SKM-1 (cell line): ENCODE data around the gene TNNI3.

Experiments used
- DNase-seq: peaks from one replicate; lab custom pipeline; 2025; ENCODE audit not compliant: unreplicated experiment; lab: John Stamatoyannopoulos, UW

TNNI3 gene

DNA sequence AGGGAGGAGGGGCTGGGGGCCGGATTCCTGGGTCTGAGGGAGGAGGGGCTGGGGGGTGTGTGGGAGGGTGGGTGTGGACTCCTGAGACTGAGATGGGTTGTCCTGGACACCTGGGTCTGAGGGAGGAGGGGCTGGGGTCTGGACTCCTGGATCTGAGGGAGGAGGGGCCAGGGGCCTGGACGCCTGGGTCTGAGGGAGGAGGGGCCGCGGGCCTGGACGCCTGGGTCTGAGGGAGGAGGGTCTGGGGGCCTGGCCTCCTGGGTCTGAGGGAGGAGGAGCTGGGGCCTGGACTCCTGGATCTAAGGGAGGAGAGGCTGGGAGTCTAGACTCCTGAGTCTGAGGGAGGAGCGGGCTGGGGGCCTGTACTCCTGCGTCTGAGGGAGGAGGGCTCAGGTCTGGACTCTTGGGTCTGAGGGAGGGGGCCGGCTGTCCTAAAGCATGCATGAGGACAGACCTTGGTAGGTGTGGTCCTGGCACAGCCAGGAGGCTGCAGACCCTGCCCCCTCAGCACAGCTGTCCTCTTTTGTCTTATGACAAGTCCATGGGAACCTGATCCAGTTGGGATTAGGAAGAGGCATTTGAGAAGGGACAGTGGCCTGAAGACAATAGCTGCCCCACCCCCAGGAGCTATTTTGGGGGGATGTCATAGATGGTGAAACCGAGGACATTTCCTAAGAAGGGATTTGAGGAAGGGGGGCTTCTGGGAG is 9.8 kb downstream of the TNNI3 start:
- DNase-seq, result no peak

DNA sequence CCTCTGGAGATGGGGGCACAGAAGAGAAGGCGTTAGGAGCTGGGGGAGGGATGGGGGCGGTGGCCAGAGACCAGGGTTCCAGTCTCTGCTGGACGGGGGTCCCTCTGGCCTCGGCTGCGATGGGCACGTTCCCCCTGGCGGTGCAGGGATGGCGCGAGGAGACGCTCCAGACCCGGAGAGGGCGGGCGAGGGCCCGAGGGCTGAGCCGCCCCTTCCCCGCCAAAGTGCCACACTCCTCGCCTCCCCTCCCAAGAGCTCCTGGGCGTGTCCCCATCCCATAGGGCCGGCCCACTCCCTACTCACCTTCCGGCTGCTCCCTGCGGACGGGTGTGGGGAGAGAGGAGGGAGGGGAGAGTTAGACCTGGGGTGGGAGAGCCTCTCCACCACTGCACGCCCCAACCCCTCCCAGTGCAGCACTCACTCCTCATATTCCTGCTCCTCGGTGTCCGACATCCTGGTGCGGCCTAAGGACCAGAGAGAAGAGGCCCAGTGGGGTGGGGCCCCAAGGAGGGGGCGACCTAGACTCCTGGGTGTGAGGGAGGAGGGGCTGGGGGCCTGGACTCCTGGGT is 10.7 kb downstream of the TNNI3 start:
- no peak for DNase-seq

DNA sequence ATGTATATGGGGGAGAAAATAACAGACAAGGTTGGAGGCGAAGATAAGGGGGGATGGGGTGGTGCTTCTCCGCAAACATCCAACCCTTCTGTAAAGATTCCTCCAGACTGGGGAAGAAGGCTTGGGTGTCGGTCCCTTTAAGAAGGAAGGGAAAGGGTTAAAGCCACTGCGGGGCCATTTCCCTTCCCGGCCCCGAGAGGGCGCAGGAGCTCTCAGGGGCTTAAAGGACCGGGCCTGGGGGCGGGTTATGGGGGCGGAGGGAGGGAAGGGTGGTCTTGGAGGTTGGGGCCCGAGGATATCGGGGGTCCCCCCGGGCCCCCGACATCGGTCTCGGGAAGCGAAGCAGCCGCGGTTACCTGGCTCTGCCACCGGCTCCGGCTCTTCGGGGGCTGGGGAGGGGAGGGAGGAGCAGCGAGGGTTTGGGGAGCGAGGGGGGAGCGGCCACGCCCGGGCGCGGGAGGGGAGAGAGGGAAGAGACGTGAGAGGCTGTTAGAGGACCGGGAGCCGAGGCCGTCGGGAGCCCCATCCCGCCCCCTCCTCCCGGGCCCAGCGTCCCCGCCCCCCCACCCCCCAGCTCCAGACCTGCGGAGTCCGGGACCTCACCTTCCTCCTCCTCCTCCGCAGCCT is 11.3 kb downstream of the TNNI3 start:
- DNase-seq, result peak; percentile 7

DNA sequence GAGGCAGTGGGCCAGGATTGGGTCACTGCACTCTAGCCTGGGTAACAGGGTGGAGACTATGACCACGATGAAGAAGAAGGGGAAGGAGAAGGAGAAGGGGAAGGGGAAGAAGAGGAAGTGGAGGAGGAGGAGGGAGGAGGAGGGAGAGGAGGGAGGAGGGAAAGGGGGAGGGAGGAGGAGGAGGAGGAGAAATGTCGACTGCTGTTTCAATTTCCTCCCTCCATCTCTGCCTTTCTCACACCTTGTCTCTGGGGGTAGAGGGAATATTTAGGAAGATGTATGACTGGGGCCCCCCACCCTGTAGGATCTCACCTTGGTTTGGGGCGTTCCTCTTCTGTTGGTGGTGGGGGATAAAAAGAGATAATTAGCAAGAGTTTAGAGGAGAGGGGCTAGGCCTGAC is 12.3 kb downstream of the TNNI3 start:
- DNase-seq, result peak; percentile 38

DNA sequence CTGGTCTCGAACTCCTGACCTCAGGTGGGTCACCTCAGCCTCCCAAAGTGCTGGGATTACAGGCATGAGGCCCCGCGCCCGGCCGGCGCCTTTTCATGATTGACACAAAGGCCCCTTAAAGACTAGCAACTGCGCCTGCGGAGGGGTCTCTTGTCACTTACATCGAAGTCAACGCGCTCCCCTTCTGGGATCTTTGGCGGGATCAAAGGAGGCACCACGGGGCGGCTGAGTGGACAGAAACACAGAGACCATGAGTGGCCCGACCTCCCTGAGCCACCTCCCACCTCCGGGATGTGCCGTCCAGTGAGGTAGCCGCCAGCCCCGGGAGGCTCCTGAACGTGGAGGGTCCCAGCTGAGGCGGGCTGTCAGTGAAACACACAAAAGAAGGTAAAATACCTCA is 15.8 kb downstream of the TNNI3 start:
- no peak for DNase-seq

DNA sequence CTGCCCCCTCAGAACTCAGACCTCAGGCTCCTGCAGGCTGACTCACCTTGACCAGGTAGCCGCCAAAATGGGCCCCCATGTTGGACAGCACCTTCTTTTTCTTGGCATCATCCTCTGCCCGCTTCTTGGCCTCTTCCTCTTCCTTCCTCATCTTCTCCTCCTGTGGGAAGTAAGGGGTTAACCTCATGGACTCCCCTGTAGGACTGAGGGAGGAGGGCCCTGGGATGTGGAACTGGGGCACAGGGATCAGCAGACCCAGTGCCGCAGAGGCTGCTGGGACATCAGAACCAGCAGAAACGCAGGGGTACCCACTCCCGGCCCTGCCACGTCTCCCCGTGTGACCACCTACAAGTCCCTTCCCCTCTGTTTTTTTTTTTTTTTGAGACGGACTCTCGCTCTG is 19.6 kb downstream of the TNNI3 start:
- no peak for DNase-seq

DNA sequence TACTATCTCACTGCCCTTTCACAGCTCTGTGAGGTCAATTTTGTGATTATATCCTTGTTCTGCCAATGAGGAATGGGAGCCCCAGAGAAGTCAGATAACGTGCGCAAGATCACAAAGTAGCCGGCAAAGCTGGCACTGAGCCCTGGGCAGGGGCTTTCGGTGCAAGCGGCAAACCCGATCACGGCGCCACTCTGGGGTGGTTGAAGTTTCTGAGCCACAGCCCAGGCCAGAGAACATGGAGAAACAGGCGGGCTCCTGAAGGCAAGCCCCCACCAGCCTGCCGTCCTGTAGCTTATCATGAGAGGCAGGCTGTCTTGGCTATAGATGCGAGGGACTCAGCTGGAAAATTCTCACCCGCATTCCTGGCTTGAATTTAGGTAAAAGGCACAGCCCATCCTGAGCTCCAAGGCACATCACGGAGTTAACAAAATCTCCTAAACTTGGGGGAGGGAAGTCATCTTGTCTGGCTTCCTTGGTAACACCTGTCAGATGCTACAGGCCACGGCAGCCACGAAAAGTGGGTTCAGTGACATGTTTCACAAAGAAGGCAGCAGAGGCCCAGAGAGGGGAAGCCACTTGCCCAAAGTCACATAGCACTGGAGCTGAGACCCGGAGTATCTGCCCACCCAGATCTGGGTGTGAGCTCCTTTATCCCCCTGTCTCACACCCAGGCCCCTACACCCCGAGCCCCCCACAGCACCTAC is 21.0 kb downstream of the TNNI3 start:
- no peak for DNase-seq

DNA sequence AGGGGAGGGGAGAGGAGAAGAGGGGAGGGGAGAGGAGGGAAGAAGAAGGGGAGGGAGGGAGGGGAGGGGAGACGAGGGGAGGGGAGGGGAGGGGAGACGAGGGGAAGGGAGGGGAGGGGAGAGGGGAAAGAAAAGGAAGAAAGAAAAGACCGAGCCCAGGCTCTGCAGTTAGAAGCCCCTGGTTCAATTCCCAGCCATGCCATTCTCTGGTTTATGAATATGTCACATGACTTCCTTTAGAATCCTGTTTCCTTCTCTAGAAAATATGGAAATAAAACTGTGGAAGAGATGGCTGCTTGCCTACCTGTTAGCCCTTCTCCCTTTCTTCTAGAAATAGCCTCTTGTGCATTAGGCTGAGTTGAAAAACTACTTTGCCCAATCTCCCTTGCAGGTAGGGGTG is 22.8 kb downstream of the TNNI3 start:
- no peak for DNase-seq

DNA sequence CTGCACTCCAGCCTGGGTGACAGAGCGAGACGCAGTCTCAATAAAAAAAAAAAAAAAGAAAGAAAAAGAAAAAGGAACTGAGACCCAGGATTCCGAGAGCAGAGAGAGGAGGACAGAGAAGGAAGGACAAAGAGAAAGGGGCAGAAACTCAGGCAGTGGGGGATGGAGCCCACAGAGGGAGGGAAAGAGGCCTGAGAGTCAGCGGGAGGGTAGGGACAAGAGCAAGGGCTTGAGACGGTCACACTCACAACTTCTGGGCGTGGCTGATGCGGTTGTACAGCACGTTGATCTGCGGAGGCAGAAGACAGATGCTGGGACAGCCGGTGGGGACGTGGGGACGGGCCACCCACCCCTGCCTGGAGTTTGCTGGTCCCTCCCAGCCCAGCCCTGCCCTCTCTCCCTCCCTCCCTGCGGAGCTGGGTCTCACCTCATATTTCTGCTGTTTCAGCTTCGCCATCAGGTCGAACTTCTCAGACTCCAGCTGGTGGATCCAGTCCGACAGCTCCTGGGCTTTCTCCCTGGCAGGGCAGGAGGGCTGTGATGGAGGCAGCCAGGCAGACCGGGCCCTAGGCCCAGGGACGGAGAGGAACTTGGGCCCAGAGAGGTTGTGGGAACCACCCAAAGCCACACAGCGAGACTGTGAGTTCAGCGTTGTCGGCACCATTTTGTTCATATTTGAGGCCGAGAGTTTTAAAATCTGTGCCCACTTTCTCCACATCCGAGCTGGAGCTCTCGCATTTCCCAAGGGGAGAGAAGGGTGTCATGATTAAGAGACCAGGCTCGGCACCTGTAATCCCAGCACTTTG is 23.7 kb downstream of the TNNI3 start:
- DNase-seq, result no peak

DNA sequence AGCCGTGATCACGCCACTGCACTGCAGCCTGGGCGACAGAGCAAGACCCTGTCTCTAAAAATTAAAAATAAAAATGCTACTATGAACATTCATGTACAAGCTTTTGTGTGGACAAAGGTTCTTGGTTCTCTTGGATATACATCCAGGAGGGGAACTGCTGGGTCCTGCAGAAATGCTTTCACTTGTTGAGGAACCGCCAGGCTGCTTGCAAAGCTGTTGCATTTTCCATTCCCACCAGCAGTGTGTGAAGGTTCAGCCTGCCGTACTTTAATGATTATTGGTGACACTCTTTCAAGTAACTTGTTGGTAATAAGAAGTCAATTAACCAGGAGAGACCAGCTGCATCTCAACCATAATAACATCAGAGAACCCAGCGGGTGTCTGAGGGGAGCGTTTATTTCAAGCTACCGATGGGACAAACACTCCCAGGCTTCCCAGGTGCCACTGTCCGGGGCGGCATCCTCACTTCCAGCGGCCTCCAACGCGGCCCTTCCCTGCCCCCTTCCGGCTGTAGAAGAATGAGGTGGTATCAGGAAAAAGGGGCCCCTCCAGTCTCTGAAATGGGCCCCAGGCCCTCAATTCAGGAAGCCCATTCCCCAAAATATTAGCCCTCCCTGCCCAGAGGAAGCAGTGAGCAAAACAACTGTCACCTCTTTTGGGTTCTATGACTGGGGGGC is 24.9 kb downstream of the TNNI3 start:
- DNase-seq, result no peak

DNA sequence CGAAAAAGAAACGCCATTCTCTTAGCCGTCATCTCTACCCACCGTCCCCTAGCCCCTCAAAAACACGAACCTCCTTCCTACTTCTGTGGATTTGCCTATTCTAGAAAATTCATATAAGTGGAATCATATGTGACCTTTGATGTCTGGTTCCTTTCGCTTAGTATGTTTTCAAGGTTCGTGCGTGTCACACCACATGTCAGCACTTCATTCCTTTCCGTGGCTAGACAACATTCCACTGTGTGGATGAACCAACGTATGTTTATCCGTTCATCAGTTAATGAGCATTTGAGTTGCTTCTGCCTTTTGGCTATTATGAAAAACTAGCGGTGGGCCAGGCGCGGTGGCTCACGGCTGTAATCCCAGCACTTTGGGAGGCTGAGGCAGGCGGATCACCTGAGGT is 26.1 kb downstream of the TNNI3 start:
- DNase-seq, result no peak

DNA sequence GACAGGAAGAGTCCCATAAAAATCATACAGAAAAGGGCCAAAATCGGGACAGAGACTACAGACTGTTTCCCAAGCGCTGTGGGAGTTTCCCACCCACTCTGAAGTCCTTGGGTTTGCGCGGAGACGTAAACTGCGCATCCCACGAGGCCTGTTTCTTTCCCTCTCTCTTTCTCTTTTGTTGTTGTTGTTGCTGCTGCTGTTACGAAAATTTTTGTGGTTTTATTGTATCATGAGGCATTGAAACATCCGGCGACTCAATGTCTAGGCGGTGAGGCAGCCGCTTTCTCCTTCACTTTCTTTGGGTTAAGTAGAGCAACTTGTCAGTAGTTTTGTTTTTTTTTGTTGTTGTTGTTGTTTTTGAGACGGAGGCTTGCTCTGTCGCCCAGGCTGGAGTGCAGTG is 38.5 kb downstream of the TNNI3 start:
- no peak for DNase-seq

DNA sequence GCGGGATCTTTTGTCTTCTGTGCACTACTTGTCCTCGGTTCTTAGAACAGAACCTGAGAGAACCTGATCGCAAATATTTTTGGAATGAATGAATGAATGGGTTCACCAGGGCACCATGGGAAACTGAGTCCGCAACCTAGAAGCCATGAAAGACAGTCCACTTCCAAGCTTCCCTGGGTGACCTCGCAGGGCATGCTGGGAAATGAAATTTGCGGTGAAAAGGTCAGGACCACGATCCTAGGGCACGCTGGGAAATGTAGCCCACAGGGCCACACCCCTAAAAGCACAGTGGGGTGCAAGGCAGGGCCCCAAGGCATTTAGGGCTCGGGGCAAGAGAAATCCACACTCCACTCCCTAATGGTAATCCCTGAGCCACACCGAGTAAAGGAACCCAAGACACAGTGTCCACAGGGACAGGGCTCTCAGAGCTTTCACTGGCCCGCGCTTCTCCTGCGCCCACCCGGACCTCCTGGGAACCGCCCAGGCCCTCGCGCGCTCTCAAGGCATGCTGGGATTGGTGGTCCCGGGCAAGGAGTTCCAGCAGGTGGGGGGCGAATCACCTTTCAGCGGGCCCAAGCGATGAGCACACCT is 39.0 kb downstream of the TNNI3 start:
- no peak for DNase-seq

DNA sequence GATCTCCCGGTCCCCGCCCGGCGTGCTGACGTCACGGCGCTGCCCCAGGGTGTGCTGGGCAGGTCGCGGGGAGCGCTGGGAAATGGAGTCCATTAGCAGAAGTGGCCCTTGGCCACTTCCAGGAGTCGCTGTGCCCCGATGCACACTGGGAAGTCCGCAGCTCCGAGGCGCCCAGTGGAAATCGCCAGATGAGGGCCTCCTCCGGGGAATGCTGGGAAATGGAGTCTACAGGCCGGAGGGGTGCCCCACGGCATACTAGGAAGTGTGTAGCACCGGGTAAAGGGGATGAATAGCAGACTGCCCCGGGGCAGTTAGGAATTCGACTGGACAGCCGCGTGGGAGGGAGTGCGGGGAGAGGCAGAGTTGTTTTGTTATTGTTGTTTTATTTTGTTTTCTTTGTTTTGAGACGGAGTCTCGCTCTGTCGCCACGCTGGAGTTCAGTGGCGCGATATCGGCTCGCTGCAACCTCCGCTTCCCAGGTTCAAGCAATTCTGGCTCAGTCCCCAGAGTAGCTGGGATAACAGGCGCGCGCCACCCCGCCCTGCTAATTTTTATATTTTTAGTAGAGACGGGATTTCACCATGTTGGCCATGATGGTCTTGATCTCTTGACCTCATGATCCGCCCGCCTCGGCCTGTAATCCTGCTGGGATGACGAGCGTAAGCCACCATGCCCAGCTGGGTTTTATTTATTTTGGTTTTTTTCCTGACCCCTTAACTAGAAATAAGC is 39.7 kb downstream of the TNNI3 start:
- DNase-seq, result peak; percentile 77

DNA sequence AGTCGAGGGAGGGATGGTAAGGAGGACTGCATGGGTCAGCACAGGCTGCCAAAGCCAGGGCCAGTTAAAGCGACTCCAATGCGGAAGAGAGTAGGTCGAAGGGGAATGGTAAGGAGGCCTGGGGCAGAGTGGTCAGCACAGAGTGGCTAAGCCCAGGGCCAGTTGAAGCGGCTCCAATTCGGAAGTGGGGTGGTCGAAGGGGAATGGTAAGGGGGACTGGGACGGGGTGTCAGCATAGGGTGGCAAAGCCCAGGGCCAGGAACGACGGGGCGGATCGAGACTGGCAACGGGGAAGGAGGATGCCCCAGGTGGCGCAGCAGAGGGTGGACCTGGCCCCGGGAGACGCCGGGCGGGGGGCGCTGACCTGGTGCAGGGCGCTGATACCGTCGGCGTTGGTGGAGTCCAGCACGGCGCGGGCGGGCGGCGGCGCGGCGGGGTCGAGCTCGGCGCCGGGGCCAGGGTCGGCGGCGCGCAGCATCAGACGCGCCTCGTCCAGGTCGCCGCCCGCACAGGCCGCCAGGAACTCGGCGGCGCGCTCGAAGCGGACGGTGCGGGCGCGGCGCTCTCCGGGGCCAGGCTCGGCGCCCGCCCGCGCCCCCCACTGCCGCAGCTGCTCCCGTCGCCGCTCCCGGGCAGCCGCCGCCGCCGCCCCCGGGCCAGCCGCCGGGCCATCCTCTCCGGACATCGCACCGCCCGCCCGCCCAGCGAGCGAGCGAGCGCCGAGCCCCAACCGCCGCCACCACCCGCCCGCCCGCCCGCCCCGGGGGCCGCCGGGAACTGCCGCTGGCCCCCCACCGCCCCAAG is 40.5 kb downstream of the TNNI3 start, which contains the start of gene PPP1R12C:
Gene PPP1R12C (minus strand): TSS at position 779 of the 804 bp plus-strand sequence. CDS start 94 bp downstream, at position 685.
- DNase-seq, result no peak

DNA sequence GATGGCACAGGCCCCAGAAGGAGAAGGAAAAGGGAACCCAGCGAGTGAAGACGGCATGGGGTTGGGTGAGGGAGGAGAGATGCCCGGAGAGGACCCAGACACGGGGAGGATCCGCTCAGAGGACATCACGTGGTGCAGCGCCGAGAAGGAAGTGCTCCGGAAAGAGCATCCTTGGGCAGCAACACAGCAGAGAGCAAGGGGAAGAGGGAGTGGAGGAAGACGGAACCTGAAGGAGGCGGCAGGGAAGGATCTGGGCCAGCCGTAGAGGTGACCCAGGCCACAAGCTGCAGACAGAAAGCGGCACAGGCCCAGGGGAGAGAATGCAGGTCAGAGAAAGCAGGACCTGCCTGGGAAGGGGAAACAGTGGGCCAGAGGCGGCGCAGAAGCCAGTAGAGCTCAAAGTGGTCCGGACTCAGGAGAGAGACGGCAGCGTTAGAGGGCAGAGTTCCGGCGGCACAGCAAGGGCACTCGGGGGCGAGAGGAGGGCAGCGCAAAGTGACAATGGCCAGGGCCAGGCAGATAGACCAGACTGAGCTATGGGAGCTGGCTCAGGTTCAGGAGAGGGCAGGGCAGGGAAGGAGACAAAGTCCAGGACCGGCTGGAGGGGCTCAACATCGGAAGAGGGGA is 41.2 kb downstream of the TNNI3 start:
- peak; percentile 12 for DNase-seq

DNA sequence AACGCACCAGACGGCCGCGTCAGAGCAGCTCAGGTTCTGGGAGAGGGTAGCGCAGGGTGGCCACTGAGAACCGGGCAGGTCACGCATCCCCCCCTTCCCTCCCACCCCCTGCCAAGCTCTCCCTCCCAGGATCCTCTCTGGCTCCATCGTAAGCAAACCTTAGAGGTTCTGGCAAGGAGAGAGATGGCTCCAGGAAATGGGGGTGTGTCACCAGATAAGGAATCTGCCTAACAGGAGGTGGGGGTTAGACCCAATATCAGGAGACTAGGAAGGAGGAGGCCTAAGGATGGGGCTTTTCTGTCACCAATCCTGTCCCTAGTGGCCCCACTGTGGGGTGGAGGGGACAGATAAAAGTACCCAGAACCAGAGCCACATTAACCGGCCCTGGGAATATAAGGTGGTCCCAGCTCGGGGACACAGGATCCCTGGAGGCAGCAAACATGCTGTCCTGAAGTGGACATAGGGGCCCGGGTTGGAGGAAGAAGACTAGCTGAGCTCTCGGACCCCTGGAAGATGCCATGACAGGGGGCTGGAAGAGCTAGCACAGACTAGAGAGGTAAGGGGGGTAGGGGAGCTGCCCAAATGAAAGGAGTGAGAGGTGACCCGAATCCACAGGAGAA is 42.0 kb downstream of the TNNI3 start:
- DNase-seq, result no peak
